Bronchial epithelial cell (primary cell): ENCODE results near the gene CEP85L. TPM values are rescaled to one million over a fixed set of nuclear protein-coding genes. Genes with fewer than 3 reads are reported as not detected.

Experiments used
- DNase-seq: peaks from one replicate; pipeline ENCODE4 v3.0.0-alpha.2; 2010; ENCODE audit warnings: low read depth
- FAIRE-seq: peaks from 2 replicates; lab custom pipeline; 2011; peaks lifted over from hg19 to GRCh38; lab: Jason Lieb, UNC
- H3K27me3 ChIP-seq: 2 replicates; pipeline ENCODE4 v1.5.1; 2011; ENCODE audit warnings: low read length; ENCODE audit not compliant: control insufficient read depth, insufficient read depth
- H3K36me3 ChIP-seq: 2 replicates; pipeline ENCODE4 v1.5.1; 2011; ENCODE audit warnings: low read length; ENCODE audit not compliant: control insufficient read depth, insufficient read depth
- H3K4me3 ChIP-seq: 2 replicates; pipeline ENCODE4 v1.5.1; 2011; ENCODE audit warnings: mild to moderate bottlenecking, low read depth, low read length, control low read depth
- total RNA-seq: library from RNA; depleted of rRNA; stranded (reverse); fragments of >200 nt; gene quantifications from 2 replicates; pipeline ENCODE4 v1.2.1, GENCODE V29; 2014
- TF ChIP-seq, protein P1 (sequence below): IDR thresholded peaks from 2 replicates; pipeline ENCODE4 v1.5.1; 2011; ENCODE audit warnings: mild to moderate bottlenecking, moderate library complexity, low read length, control low read depth, inconsistent platforms; ENCODE audit not compliant: insufficient read depth, severe bottlenecking

The CEP85L gene
- total RNA-seq, 1 donor from 2014 or later: 7.1 TPM

DNA sequence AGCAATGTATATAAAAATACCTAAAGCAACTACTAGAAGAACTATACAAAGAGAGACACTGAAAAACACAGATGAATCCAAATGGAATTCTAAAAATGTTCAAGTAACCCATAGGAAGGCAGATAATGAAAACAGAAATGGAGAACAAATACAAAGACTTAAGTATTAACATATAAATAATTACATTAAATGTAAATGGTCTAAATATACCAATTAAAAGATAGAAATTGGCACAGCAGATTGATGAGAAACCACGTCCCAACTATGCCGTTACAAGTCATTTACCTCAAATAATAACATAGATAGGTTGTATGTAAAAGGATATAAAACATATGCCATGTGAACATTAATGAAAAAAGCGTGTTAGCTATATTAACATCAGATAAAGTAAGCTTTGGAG lies 40.1 kb downstream of the CEP85L start:
- TF ChIP-seq, protein P1, sequence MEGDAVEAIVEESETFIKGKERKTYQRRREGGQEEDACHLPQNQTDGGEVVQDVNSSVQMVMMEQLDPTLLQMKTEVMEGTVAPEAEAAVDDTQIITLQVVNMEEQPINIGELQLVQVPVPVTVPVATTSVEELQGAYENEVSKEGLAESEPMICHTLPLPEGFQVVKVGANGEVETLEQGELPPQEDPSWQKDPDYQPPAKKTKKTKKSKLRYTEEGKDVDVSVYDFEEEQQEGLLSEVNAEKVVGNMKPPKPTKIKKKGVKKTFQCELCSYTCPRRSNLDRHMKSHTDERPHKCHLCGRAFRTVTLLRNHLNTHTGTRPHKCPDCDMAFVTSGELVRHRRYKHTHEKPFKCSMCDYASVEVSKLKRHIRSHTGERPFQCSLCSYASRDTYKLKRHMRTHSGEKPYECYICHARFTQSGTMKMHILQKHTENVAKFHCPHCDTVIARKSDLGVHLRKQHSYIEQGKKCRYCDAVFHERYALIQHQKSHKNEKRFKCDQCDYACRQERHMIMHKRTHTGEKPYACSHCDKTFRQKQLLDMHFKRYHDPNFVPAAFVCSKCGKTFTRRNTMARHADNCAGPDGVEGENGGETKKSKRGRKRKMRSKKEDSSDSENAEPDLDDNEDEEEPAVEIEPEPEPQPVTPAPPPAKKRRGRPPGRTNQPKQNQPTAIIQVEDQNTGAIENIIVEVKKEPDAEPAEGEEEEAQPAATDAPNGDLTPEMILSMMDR: no peak
- FAIRE-seq (no peak), DNase-seq (no peak)
- no peak overlapping the region for H3K4me3 ChIP-seq
- H3K27me3 ChIP-seq: no peaks in the 10 kb centered on the region
- H3K36me3 ChIP-seq: no peaks in the 10 kb centered on the region

DNA sequence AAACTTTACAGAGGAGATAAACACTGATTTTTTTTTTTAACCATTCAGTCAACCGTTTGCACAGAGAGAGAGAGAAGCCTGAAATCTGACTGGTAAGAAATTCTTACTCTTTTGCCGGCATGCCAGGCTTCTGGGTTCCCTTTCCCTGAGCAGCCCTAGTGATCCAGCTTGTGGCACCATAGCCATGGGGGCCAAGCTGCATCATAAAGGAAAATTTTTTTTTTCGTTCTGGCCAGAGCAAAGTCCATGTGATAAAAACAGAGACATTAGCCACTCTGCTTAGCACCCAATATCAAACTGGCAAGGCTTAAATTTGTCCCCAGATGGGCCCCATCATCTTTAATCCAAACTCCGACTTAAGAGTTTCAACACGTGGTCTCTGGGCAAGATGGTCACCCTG lies 44.5 kb downstream of the CEP85L start:
- DNase-seq (no peak), FAIRE-seq (no peak)
- Histone ChIP-seq H3K4me3 (no peak overlapping the region), H3K27me3 (no peaks in the 10 kb centered on the region), H3K36me3 (no peaks in the 10 kb centered on the region)
- TF ChIP-seq, protein P1: no peak

DNA sequence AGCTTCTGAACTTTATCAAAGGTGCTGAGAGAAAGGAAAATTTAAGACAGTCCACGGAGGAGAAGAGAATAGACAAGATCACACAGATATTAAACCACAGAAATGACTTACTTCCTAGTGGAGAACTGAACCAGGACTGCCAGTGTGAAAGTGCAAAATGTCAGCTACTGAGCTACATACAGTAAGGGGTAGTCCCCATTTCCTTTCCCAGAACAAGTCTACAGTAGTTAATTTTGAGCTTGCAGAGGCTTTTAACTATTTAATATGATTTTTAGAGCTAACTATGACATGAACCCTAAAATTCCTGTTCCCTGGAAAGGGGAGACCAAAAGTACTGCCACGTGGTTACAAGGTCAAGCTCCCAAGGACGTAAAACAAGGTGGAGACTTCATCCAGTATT lies 45.1 kb downstream of the CEP85L start:
- FAIRE-seq: no peak
- TF ChIP-seq, protein P1: no peak

DNA sequence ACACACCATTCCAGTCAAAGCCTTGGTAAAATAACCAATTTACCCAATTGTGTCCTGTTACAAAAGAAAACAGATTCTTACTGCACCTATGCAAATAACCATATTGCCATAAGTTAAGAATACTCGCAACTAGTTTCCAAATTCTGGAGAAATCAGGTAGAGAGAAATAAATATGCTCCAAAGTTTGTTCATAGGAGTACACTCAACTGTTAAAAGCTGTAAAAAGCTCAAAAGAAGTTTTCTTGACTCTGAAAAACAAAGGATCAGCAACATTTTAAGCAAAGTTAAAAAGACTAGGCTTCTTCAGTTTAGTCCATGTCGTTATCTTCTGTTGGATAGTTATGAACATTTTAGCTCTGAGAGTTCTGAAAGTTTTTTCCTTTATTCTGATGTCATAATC lies 48.0 kb downstream of the CEP85L start:
- no peak for DNase-seq
- no peak for FAIRE-seq
- Histone ChIP-seq H3K36me3 (no peaks in the 10 kb centered on the region), H3K4me3 (no peak overlapping the region), H3K27me3 (no peaks in the 10 kb centered on the region)
- TF ChIP-seq, protein P1: no peak

More for the DNA sequence above, 45.1 kb downstream of the CEP85L start:
- Histone ChIP-seq H3K4me3 (no peak overlapping the region), H3K36me3 (no peaks in the 10 kb centered on the region), H3K27me3 (no peaks in the 10 kb centered on the region)
- no peak for DNase-seq

DNA sequence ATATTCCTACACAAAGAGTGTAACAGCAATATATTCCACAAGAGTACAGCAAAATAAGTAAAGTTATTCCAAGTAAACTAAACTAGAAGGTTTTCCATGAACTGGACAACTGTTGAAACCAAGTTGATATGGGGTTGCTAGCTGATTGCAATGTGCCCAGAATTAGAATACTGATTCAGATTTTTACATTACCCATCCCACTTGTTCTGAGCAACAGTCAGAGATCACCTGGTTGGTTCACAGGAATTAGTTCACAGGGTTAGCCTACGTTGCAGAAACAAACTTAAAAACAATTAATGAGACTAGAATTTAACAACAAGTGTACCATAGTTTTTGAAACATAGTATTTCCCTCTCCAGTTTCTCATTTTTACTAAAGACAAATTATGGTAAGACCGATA lies 49.1 kb downstream of the CEP85L start:
- no peaks in the 10 kb centered on the region for H3K36me3 ChIP-seq
- H3K4me3 ChIP-seq: no peak overlapping the region
- no peaks in the 10 kb centered on the region for H3K27me3 ChIP-seq
- DNase-seq: no peak
- no peak for FAIRE-seq
- TF ChIP-seq, protein P1: no peak

DNA sequence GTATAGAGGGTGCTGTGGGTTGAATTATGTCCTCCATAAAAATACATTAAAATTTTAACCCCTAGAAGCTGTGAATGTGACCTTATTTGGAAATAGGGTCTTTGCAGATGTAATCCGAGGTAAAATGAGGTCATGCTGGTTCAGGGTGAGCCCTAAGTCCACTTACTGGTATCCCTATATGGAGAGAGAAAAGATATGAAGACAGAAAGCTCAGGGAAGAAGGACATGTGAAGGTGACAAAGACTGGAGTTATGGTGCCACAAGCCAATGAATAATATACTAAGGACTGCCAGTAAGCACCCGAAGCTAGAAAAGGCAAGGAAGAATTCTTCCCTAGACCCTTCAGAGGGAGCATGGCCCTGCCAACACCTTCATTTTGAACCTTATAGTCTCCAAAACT lies 53.1 kb downstream of the CEP85L start:
- TF ChIP-seq, protein P1: no peak
- H3K27me3 ChIP-seq: no peaks in the 10 kb centered on the region
- no peaks in the 10 kb centered on the region for H3K36me3 ChIP-seq
- no peak overlapping the region for H3K4me3 ChIP-seq
- DNase-seq (no peak), FAIRE-seq (no peak)
